HFF-Myc (cell line): ENCODE data around the gene SRSF6.
"Not testable (repeated sequence)": the region's sequence is repeated elsewhere in the genome, so short reads cannot be mapped to it uniquely, and the experiment has no call there.

Experiments
- DNase-seq: peaks from one replicate; pipeline ENCODE4 v3.0.0-alpha.2; 2011; ENCODE audit warnings: low read depth; ENCODE audit errors: extremely low read depth
- H3K4me3 ChIP-seq: replicated peaks from 2 replicates; pipeline ENCODE4 v1.5.1; 2011; ENCODE audit warnings: low read depth, mild to moderate bottlenecking, control low read depth, low read length
- CTCF ChIP-seq: IDR thresholded peaks from 2 replicates; pipeline ENCODE4 v1.5.1; 2012; ENCODE audit warnings: mild to moderate bottlenecking, low read depth, low read length, control low read depth; ENCODE audit errors: missing control alignments

The SRSF6 gene

GRCh38 chr20:43450841-43451799 lies 6.6 kb upstream of the SRSF6 start:
- H3K4me3 ChIP-seq = no peak overlapping the region
- no peak for DNase-seq

GRCh38 chr20:43452404-43453126 lies 5.1 kb upstream of the SRSF6 start:
- DNase-seq = no peak

More at GRCh38 chr20:43450841-43451799, 6.6 kb upstream of the SRSF6 start:
- TF ChIP-seq CTCF = no peak

GRCh38 chr20:43456252-43456651 lies 1.4 kb upstream of the SRSF6 start:
- not testable (repeated sequence) for H3K4me3 ChIP-seq, DNase-seq

More at GRCh38 chr20:43452404-43453126, 5.1 kb upstream of the SRSF6 start:
- no peak overlapping the region for H3K4me3 ChIP-seq
- TF ChIP-seq CTCF = no peak

- H3K4me3 ChIP-seq = peak overlapping the region; percentile 81
- TF ChIP-seq CTCF = no peak
- DNase-seq = peak; percentile 78
Measured at GRCh38 chr20:43456809-43457639, 672 bp upstream of the SRSF6 start.

GRCh38 chr20:43458422-43458924 lies 777 bp downstream of the SRSF6 start:
- TF ChIP-seq CTCF = no peak
- peak overlapping the region; percentile 81 for H3K4me3 ChIP-seq
- DNase-seq = no peak

- peak overlapping the region; percentile 81 for H3K4me3 ChIP-seq
- no peak for DNase-seq
- no peak for TF ChIP-seq CTCF
Measured at GRCh38 chr20:43459022-43459942, 1.6 kb downstream of the SRSF6 start.
